GM18499 (cell line): ENCODE measurements around the gene LARP1.
"Not testable (repeated sequence)": the region's sequence is repeated elsewhere in the genome, so short reads cannot be mapped to it uniquely, and the experiment has no call there.

Experiments used
- ATAC-seq: cut with Tn5 transposase; IDR thresholded peaks from one replicate; pipeline ENCODE4 v1.9.1; 2021; ENCODE audit warnings: moderate number of reproducible peaks; ENCODE audit not compliant: insufficient read depth, unreplicated experiment

The LARP1 gene

DNA sequence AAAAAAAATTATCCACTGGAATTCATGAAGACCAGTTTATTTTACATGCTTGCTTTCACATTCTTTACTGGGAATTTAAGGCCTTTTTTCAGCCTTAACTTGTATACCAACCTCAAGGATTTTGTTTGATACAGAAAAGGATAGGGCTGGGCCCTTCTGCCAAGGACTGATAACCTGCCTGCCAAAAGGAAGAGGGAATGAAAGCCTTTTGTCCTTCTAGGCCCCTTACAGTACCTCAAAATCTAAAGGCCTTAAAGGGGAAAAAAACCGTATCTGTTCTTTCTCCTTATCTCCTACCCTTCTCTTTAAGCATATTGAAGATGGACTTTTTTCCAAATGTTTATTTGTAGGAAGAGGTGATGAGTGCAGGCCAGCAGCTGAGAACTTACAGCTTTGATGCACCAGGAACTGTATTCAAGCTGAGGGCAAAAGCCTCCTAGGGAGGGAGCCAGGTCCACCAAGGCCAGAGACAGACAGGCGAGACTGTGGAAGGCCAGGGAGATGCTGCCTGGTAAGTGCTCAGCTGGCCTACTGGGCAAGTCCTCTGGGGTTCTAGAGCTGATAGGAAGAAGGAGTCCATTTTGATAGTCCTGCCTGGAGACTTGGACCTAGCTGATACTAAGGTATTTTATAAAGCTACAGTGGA is 63.4 kb downstream of the LARP1 start:
- no peak for ATAC-seq

DNA sequence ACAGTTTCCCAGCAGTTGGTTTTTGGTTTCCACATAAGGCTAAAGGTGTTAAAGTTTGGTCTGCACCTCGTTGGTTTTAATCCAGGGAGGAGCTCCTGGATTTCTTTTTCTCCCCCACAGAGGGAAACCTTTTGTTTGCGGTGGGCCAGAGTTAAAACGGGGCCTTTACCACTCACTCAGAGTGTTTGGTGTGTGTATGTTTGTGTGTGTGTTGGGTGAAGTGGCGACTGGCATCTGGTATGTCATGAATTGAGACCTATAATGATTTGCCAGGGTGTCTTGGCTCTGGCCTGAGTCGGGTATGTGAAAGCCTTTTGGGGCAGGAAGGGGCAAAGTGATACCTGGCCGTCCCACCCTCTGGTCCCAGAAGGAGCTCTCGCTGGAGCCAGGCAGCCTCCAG is 64.4 kb downstream of the LARP1 start:
- ATAC-seq: no peak

- no peak for ATAC-seq
Observed at GRCh38 chr5:154820383-154820782, 65.2 kb downstream of the LARP1 start.

DNA sequence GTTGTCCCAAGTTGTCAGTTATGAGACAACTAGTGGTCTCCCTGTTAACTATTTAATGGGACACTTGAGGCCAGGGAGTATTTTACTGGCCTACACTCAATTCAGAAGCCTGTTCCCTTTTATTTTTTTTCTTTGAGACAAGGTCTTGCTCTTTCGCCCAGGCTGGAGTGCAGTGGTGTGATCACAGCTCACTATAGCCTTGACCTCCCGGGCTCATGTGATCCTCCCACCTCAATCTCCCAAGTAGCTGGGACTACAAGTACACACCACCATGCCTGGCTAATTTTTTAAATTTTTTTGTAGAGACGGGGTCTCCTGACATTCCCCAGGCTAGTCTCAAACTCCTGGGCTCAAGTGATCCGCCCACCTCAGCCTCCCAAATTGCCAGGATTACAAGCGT is 67.7 kb downstream of the LARP1 start:
- not testable (repeated sequence) for ATAC-seq

GRCh38 chr5:154823605-154824004 is 68.4 kb downstream of the LARP1 start:
- ATAC-seq: no peak

DNA sequence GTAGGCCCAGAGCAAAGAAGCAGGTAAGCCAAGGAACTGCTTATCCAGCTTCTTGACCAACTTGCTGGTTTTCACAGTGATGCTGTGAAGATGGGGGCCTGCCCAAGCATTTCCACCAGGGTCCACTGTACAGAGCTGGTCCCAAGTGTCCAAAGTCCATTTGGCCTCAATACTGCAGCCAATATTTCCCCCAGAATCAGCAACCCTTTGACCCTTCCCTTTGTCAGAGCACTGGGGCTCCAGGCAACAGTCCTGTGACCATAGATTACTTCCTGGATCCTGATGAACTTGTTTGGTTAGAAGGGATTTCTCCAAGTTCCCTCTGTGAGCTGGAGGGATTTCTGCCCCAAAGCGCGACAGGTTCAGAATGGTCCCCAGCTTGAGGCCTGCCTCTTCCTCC is 68.9 kb downstream of the LARP1 start:
- ATAC-seq: no peak

DNA sequence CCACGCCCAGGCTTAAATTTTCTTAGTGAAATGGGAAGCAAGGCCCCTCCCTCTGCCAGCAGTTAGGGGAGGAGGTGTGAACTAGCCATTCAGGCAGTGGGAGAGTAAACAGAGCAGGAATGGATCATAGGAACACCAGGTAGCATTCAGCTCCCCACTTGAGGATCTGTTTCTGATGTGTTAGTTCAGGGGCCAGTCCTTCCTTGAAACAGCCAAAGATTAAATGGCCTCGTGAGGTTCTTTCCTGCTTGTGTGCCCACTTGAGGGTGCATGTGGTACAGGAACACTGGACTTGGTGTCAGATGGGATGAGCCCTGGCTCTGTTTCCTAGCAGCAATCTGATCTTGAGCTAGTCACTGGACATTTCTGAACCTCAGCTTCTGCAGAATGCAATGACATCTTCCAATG is 74.0 kb downstream of the LARP1 start:
- ATAC-seq: no peak

DNA sequence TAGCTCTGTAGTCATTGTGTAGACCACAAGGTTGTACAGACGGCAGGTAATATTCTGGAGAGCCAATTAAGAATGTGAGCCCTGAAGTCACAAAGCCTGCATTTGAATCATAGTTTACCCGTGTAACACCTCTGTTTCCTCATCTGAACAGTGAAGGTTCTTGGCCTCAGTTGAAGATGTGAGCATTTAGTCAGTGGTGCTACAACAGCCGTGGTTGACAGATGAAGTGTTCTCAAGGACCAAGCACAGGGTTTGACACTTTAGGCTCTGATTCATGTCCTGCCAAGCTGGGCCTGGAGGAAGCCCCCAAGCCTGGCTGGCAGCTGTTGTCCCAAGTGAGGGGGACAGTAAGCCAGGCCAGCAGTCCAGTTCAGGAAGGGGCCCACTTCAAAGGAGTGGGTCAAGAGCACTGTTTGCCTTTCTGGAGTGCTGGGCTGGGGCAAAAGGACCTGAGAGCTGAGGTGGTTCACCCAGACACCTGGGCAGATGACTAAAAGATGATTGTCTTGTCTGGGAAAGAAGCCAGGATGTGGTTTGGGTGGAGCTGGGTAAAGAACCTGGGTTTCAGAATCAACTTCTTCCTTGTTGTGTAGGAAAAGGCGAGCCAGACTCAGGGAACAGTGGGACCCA is 74.5 kb downstream of the LARP1 start:
- no peak for ATAC-seq

- no peak for ATAC-seq
Observed at GRCh38 chr5:154830219-154830595, 75.0 kb downstream of the LARP1 start.

GRCh38 chr5:154830596-154830995 is 75.4 kb downstream of the LARP1 start:
- ATAC-seq: no peak

- no peak for ATAC-seq
Observed at GRCh38 chr5:154831451-154831850, 76.3 kb downstream of the LARP1 start.

DNA sequence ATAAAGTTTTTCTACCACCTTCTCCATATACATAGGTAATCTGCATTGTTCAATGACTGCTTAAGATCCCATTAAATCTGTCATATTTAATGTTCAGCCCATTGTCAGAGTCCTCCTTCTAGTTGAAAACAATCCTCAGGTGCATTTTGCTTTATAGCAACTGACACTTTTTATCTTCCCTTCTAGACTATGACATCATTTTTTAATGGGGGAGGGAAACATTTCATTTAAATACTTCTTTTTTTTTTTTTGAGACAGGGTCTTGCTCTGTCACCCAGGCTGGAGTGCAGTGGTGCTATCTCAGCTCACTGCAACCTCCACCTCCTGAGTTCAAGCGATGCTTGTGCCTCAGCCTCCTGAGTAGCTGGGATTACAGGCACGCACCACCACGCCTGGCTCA is 77.6 kb downstream of the LARP1 start:
- not testable (repeated sequence) for ATAC-seq

GRCh38 chr5:154834053-154834452 is 78.9 kb downstream of the LARP1 start:
- ATAC-seq: no peak

GRCh38 chr5:154835701-154836052 is 80.5 kb downstream of the LARP1 start:
- not testable (repeated sequence) for ATAC-seq

- no peak for ATAC-seq
Observed at GRCh38 chr5:154836225-154836624, 81.0 kb downstream of the LARP1 start.

DNA sequence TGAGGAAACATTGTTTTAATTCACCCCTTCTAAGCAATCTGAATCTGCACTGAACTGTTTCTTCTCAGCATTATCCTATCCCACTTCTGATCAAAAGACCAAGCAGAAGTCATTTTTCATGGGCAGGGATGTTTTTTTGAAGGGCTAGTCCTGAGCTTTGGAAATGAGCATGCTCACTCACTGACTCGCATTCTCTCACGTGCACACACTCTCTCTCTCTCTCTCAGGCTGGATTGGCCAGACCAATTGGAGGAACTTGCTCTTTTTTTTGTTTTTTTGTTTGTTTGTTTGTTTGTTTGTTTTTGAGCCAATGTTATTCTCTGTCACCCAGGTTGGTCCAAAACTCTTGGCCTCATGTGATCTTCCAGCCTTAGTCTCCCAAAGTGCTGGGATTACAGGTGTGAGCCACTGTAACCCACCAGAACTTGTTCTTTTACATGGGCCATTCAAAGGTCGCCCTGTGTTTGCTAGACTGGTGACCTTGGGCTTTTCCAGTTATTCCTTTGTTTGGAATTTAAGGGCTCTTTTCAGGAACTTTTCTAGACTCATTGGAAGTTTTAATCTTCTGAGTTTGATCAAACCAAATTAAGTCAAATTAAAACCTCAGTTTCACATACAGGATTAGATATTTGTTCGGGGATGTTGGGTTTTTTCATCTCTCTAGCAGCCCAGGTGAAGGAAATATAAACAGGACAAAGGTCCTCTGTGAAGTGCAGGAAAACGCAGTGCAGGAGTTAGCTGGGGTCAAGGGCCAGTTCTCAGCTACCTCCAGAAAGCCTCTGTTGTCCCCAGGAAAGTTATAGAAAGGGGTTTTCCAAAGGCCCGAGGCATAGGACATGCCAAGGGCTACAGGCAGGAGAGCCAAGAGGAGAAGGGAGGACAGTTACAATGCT is 82.1 kb downstream of the LARP1 start:
- no peak for ATAC-seq

- no peak for ATAC-seq
Observed at GRCh38 chr5:154840435-154841272, 85.5 kb downstream of the LARP1 start.

DNA sequence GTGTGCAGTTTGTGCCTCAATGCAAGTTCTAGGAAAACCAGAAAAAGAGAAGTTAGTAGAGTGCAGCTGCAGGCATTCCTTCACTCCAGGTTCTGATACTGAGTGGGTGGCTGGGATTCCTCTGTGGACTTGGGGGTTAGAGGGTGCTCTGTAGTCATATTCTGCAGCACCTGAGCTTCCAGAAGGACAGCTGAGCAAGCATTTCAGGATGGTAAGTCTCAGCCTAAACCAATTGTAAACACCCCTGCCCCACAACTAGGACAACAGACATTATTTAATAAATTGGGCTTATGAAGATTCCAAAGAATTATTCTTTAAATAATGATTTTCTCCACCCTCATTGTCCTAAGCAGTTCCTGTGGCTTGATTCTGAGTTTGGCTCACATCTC is 86.1 kb downstream of the LARP1 start:
- no peak for ATAC-seq

- ATAC-seq: no peak
Observed at GRCh38 chr5:154842689-154843530, 87.7 kb downstream of the LARP1 start.

GRCh38 chr5:154844809-154845208 is 89.6 kb downstream of the LARP1 start:
- ATAC-seq: no peak
